ENCODE data around the gene AOX1.
"Not testable (repeated sequence)": the region's sequence is repeated elsewhere in the genome, so short reads cannot be mapped to it uniquely, and the experiment has no call there.

The AOX1 gene

DNA sequence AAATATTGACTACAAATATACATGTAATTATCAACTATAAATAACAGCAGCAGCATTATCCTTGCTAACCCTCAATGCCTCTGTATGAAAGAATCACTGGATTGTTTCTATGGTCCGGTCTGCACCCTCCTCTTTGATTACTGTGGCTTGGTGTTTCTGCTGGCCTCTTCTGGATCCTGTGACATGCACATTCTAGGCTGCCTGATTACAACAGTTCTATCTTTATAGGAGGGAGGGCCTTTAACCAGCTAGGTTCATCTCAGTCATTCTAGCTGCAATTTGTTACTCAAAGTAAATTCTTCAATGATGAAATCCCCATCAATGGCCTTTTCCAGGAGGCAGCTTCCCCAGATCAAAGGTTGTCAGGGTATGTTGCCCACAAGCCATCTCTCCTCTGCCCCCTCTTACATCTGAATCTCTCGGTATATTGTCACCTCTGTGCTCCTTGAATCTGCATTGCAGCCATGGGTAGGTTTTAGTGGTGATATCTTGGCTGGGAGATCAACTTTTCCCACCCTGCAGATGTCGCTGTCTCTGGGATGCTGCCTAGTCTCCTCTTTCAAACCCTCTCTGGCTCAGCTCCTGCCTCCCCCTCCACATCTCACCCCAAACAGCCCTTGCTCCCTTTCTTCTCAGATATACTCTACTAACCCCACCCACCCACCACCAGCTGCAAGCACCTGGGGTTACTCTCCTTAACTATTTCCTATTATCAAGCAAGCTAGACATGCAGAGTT lies 119.7 kb downstream of the AOX1 start:
- no peak for DNase-seq

GRCh38 chr2:200708943-200709342 lies 123.1 kb downstream of the AOX1 start:
- DNase-seq, result no peak

DNA sequence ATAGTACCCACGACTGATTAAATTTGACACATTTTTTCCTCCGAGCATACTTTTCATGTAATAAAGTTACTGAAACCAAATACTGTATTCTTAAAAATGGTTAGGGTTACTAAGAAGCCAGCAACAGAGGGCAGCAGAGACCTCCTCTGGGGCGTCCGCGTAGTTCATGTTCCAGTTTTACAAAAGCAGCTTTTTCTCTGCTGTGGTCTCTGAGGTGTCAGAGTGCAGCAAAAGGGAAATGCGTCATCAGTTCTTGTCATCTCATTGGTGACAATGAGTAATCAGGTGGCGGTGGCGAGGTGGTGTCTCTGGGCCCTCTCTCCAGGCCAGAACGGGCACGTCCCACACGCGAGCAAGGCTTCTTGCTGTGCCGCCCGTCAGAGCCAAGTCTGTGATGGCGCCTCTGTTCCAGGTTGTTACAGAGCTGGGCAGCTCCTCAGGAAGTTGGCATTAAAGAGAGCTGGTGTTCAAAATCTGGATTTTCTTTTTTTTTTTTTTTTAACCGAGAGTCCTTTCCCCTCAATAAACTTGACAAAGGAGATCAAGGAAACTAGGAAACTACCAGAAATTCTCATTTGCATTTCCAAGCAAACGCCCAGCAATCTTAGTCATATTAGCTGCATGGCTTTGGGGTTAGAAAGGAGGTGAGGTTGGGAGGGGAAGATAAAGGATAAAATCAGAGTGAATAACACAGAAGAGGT lies 127.3 kb downstream of the AOX1 start:
- peak; percentile 99 for DNase-seq

DNA sequence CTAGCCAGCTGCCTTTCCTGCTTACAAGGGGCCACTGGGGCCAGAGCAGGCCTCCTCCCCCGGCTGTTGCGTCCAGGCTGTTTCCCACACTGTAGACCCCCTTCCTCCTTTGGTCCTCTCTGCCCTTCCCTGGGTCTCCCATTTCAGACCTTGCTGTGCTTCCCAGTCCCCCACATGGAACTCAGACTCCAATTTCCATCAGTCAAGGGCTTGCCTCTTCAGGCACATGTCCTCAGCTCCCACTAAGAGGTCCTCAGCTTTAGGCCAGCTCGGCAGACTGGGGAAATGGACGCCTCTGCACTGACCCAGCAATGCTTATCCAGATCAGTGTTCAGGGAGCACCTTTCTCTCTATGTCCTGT lies 127.9 kb downstream of the AOX1 start:
- no peak for DNase-seq

GRCh38 chr2:200715014-200715413 lies 129.2 kb downstream of the AOX1 start:
- DNase-seq, result not testable (repeated sequence)

- no peak for DNase-seq
These were observed 130.6 kb downstream of the AOX1 start for GRCh38 chr2:200716386-200716785.

Measured in suppressor macrophage treated with lipopolysaccharide for 4 hours (primary cell).